Cortex of kidney (tissue), 1 donor: ENCODE data around the gene MRPL38.
"Not testable (repeated sequence)": the region's sequence is repeated elsewhere in the genome, so short reads cannot be mapped to it uniquely, and the experiment has no call there.

ENCODE experiments used
- DNase-seq: peaks from one replicate; lab custom pipeline; 2025; lab: John Stamatoyannopoulos, UW

MRPL38 gene

GRCh38 chr17:75876190-75876937, 28.3 kb downstream of the MRPL38 start:
- DNase-seq = no peak

GRCh38 chr17:75875940-75876189, 28.8 kb downstream of the MRPL38 start:
- DNase-seq = no peak

- DNase-seq = no peak
Observed at GRCh38 chr17:75875182-75875939, 29.3 kb downstream of the MRPL38 start.

- no peak for DNase-seq
Observed at GRCh38 chr17:75874323-75875181, 30.1 kb downstream of the MRPL38 start.

- DNase-seq = no peak
Observed at GRCh38 chr17:75873587-75874322, 30.9 kb downstream of the MRPL38 start.

GRCh38 chr17:75872434-75873351, 32.0 kb downstream of the MRPL38 start:
- no peak for DNase-seq

- DNase-seq = not testable (repeated sequence)
Observed at GRCh38 chr17:75870228-75870627, 34.5 kb downstream of the MRPL38 start.

- DNase-seq = no peak
Observed at GRCh38 chr17:75869282-75870141, 35.2 kb downstream of the MRPL38 start.

- not testable (repeated sequence) for DNase-seq
Observed at GRCh38 chr17:75868730-75869281, 35.9 kb downstream of the MRPL38 start.

GRCh38 chr17:75865404-75866188, 39.1 kb downstream of the MRPL38 start:
- not testable (repeated sequence) for DNase-seq

- not testable (repeated sequence) for DNase-seq
Observed at GRCh38 chr17:75864887-75865286, 39.8 kb downstream of the MRPL38 start.

- no peak for DNase-seq
Observed at GRCh38 chr17:75864448-75864871, 40.2 kb downstream of the MRPL38 start.

- DNase-seq = no peak
Observed at GRCh38 chr17:75861927-75862317, 42.8 kb downstream of the MRPL38 start.

- DNase-seq = not testable (repeated sequence)
Observed at GRCh38 chr17:75859358-75859757, 45.3 kb downstream of the MRPL38 start.

GRCh38 chr17:75856062-75856756, 48.5 kb downstream of the MRPL38 start:
- no peak for DNase-seq

- no peak for DNase-seq
Observed at GRCh38 chr17:75855310-75856061, 49.2 kb downstream of the MRPL38 start, which contains the start of gene WBP2. Gene WBP2 (minus strand): TSS chr17:75855335. CDS start chr17:75855297, 38 bp downstream.

- no peak for DNase-seq
Observed at GRCh38 chr17:75854881-75855309, 49.8 kb downstream of the MRPL38 start.
